NCI-H748 treated with DMSO at 0.1 percent for 48 hours (cell line): ENCODE data around the gene NMNAT2.
"Not testable (repeated sequence)": the region's sequence is repeated elsewhere in the genome, so short reads cannot be mapped to it uniquely, and the experiment has no call there.

Experiments
- DNase-seq: peaks from one replicate; lab custom pipeline; 2025; lab: John Stamatoyannopoulos, UW

NMNAT2 gene

DNA sequence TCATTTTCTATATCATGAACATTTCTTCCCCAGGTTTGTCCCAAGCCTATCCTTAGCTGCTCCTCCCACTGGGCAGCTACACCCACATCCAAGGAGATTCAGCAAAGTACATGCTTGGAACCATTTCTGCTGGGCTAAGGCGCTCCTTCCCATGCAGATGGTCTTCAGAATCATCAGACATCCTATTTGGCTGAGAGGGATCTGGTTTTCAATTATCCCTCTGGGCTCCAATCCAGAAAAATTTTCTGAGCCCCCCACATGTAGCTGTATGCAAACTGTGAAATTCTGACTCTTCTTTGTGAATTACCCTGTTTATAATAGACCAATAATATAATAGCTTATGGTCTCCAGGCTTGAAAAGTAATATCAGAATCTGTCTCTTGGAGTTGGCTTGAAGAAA, 132.9 kb downstream of the NMNAT2 start:
- no peak for DNase-seq

DNA sequence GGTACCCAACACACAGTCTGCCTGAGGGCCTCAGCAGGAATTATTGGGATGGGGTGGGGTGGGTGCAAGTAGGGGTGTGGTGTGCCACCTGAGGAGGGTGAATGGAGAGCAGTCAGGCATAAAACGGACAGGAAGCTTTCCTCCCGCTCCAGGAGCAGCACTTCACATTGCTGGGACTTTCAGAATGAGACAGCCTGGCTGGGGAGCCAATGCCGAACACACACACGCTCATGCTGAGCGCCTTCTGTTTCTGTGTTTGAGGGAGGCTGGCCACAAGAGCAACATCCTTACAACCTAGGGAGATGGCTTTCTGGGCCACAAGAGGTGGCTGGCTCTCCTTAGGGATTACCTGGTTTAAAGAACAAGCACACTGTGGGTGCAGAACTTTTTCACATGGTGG, 134.1 kb downstream of the NMNAT2 start:
- no peak for DNase-seq

DNA sequence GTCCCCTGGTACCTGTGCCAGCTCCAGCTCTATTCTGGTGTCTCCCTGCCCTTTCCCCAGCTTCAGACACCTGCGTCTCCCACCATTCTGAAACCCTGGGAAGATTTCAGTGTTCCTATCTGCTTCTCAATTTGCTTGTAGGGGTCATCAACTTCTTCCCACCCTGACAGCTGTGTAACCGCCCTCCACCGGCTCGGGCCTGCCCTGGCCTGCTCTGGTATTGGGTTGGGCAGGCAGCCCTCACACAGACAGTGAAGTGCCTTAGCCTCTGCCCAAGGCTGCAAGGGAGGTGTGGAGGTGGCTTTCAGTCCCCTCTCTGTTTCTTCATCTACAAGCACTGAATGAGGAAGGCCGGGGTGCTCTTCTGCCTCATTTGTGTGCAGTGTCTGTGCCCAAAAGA, 134.9 kb downstream of the NMNAT2 start:
- DNase-seq: no peak

DNA sequence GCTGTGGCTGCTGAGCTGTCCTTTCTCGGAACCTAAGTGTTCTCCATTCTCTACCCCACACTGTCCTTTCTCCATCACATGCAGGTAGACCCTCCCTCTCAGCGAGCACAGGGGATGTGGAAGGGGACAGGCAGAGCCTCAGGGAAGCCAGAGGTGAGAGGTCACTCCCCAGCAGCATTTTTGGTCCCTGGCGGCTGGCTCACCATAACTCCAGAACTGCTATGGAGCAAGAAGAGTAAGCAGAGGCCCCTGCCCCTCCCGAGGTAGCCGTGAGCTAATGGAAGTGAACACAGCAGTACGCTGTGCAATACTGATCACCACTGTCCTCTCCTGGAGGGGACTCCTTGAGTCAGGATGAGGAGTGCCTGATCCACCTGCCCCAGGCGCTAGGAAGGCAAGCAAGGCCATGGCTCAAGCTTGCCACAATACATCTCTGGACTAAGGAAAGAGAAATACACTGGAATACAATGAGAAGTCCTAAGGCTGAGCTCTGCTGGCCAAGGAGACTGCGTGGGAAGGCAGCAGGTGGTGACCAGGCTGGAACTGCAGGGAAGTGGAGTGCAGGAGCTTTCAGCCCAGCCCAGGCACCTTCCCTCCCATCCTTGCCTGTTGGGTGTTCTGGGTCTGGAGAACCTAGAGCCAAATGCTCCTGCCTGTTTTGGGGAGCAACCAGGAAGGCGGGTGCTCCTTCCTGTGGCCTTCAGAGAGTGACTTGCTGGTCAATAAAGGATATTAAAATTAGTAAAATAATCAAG, 135.9 kb downstream of the NMNAT2 start:
- no peak for DNase-seq

DNA sequence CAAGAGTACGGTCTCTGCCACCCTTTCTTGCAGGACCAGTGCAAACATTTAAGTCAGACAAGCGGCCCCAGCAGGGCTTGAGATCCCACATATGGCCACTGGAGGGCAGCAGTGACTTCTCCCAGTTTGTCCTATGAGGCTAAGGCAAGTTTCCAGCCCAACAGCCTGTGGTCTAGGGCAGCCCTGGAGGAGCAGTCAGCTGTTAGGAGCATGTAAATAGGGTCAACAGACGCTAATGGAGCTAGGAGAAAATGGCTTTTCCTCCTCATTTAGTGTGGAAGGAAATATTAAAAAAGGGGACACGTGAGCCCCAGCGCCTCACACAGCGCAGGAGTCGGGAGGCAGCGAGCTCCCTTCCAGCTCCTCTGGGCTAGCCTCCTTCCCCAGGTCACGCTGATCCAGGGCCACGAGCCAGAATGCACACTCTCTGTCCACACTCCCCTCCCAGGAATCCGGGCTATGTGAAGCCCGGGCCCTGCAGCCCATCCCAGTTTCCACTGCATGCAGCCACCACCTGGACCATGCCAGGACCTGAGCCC, 136.6 kb downstream of the NMNAT2 start:
- DNase-seq: peak; percentile 27

DNA sequence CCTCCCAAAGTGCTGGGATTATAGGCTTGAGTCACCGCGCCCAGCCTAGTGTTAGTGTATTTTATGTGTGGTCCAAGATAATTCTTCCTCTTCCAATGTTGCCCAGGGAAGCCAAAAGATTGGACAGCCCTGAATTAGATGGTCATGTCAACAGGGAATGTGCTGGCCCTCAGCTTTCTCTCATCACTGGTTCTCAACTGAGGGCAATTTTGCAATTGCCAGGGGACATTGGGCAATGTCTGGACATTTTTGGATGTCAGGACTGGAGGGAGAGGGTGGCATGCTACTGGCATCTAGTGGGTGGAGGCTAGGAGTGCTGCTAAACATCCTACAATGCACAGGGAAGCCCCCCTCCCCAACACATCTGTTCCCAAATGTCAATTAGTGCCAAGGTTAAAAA, 137.1 kb downstream of the NMNAT2 start:
- no peak for DNase-seq

DNA sequence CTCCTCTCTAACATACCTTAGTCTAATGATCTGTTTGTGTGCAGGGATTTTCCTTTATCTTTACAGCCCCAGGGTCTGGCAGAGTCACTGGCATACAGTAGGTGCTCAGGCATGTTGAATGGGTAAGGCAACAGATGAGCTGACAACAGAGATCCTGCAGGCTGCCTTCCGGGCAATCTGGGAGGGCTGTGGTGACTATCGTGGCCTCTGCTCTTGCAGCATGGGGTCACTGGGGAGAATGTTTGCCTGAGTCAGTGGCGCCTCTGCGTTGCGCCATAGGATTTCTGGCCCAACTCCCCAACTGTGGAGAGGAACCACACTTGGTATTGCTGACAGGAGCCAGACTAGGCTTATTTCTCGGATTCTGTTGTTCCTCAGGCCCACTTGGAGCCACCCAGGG, 138.3 kb downstream of the NMNAT2 start:
- DNase-seq: no peak

DNA sequence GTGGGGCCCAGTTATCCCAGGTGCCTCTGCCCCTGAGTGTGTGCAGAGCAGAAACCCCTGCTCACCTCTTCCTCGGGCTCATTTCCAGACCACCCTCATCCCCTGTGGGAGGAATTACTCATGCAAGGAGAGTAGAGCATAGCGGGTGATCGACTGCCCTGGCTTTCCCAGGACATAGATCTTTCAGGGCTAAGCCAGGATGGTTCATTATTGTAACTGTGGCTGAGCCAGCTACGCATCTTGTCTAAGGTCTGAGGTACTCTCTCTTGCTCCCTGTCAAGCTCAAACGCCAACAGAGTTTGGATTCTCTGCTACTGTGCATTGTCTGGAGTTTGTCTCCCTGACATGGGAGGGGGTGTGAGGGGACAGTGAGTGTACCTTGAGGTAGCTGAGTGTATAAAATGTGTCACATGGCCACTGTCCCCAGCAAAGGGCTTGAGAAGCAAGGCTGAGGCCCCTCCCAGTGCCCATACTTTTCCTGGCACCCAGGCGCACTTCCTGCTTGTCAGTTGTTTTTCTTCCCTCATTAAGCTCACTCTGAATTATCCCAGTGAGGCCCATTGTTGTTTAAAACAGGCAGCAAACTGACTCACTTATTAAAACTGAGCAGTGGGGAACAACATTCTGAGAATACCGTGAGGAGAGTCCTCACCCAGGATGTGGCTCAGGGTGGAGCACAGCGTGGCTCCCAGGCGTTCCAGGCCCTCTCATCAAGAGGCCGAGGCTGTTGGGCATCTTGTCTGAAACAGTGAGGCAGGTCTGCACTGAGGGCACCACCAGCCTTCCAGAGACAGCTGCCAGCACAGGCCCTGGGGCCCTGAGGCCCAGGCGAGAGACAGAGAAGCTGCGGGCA, 139.2 kb downstream of the NMNAT2 start:
- no peak for DNase-seq

DNA sequence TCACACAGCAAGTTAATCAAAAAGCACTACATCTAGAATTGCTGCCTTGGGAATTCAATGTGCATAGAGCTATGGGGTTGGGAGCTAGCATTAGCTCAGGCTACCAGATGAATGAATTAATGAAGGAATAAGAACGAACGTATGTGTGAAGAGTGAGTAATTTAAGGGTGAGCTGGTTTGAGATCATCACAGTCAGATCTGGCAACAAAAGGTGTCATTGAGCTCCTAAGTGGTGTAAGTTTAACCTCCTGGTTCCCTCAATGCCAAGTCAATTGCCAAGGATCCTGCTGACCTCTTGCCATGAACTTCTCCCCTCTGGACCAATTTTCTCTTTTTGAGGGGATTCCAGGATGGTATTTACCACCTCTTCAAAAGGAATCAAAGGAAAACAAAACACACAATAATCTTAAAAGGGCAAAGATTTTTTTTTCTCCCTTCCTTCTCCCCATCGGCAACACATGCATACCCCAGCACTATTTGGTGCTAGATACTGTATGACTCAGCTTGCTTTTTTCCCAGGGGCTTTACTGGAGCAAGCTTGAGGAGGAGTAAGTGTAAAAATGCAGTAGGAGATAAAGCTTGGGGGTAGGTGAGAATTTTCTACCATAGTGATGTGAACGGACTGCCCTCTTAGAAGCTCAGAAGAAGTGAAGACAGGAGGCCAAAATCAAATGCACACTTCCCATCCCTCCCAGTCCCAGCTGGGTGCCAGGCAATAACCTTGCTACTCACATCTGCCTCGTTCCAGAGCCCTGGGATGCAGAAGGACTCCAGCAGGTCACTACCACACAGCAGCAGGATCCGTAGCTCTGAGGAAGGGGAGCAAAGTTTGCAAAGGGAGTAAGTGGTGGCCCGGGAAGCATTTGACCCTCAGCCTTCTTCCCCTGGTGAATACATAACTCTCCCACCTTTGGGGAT, 140.1 kb downstream of the NMNAT2 start:
- DNase-seq: no peak

DNA sequence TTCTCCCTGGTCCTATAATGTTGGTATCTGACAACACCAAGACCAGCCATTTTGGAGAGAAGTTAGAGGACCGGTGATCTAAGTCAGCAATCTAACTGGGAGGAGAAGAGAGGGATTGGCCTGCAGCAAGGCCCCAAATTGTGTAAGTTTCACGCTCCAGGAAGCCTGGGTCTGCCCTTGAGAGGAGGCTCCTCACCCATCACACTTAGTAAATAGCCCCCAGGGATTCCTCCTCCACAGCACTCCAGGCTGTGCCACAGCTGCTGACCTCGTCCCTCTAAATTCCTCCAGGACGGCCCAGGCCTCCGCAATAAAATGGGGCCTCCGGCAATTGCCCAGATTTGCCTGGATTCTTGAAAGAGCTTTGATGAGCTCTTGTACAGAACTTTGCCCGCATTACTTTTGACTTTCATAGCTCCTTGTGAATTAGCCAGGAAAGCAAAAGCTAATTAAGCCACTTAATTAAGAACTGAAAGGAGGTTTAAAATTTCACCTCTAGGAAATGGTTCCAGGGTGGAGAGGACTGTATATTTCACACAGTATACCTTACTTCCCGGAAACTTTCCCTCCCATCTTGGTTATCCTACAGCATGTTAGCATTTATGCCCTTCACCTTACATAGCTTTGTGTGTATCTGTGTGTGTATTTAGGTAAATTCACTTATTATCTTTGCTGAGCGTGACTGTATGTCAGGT, 141.6 kb downstream of the NMNAT2 start:
- DNase-seq: no peak

DNA sequence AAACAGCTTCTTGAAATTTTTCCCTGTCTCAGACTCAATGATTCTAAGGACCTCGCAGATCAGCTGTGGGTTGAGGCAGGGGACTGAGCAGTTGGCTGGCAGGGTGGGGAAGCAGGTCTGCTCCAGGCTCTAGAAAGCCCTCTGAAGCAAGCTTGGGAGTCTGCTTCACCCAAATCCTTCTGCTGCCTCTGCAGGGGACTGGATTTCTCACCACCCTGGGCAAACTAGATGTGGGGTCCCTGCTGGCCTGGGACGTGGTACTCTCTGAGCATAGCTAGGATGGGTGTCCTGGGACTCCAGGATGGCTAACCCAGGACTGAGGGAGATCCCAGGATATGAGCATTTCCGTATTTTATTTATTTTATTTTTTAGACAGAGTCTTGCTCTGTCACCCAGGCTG, 142.9 kb downstream of the NMNAT2 start:
- DNase-seq: no peak

DNA sequence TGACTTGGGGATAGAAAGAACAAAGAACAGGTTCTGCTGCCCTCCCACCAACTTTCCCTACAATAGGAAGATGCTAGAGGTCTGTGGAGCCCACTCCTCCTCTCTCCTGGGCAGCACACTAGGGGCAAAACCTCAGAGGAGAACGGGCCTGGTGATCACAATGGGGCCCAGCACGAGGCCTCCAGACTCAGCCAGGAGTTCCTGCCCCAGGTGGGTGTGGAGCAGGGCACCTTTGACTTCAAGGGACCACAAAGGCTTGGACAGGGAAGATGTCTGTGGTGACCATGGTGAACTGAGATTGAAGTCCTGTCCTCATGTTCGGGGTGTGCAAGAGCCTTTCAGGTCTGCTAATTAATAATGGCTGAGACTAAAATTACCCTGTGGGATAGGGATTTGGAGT, 143.3 kb downstream of the NMNAT2 start:
- no peak for DNase-seq

DNA sequence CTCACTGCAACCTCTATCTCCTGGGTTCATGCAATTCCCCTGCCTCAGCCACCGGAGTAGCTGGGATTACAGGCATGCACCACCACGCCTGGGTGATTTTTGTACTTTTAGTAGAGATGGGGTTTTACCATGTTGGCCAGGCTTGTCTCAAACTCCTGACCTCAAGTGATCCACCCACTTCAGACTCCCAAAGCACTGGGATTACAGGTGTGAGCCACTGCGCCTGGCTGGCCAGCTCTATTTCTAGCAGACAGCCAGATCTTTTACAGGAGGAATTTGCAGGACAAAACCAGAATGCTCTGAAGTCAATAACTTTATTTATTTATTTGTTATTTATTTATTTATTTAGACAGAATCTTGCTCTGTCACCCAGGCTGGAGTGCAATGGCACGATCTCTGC, 144.2 kb downstream of the NMNAT2 start:
- not testable (repeated sequence) for DNase-seq

DNA sequence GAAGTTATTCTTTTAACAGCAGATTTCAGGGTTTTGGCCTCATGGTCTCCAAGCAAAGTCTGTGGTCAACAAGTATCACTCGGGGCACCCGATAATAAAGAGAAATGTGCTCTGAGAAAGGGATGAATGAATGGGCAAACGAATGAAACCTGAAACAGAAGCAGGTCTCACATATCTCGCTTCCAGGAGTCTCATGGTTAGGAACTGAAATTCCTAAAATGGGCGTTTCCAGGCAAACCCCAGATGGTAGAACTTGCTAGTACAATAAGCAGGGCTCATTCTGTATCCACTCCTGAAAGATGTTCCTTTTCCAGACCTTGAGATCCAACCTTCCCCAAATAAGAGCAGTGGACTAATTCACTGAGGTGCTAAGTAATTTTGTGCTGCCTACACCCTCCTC, 144.9 kb downstream of the NMNAT2 start:
- no peak for DNase-seq

DNA sequence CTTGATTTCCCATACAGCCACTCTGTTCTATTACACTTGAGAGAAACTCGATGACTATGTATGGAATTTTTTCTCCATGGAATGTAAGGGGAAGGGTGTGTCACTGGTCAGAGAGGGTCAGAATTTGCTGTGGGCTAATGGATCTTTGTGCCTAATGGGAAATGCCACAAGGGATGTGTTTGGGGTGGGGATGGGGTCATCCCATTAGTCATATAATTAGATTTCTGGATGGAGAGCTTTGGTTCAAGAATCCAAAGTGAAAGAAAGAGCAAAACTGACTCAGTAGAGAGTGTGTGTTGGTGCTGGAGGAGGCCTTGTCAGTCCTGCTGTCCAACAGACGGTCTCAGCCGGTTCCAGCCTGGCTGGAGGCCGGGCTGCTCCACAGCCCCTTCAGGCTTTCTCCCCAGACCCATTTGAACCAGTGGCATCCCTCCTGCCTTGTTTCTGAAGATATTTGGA, 145.8 kb downstream of the NMNAT2 start:
- DNase-seq: no peak

DNA sequence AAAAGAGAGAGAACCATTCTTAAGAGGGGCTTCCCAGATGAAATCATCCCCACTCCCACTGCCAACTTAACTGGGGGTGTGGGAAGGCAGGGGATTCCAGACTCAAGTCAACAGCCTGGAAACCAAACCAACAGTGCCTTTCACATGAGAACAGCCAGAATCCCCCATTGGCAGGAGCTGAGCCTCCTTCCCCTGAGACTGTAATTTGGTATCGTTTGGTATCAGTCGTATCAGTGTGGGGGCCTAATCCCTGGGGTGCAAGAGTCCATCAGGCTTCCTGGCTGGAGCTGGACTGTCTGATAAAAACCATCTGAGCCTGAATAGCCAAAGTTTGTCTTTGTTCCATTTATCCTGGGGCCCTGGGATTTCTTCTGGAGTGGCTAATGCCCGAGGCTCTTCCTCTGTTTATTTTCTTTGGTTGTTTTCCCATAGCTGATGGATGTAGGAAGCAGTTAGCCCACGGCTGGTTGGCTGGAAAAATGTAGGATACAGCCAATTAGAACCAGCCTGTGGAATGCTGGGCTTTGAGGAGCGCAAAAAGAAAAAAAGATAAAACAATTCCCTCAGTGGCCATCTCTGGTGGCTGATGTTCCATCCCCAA, 147.5 kb downstream of the NMNAT2 start:
- no peak for DNase-seq

DNA sequence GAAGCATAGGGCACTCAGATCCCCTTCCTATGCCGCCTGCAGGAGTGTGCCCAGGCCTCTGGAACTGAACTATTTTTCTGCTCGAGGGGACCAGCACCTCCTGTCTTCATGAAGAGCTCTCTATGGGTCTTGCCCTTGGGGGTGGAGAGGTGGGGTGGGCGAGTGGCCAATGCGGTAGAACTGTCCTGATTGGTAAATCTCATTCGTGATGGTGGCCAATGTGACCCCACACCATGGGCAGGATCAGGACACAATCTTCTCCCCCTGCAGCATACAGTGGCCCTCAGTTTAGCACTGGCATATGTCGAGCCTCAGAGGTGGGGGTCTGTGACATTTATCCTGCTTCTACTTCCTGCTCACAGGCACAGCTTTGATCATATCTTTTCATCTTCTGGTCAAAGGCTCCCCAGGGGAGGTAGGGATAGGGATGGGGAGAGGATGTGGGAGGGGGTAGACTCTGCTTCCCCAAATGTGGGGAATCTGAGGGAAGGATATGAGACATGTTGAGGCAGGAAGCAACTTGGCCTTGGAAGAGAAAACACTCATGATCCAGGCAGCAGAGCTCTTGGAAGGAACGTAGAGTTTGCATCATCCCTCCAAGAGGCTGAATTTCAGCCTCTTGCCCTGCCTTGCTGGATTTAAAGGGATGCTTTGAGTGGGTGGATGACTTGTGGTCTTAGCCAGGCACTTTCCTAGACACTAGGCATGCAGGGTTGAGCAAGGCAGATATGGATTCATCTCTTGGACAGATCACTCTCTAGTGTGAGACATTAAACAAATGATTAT, 150.3 kb downstream of the NMNAT2 start:
- DNase-seq: no peak

DNA sequence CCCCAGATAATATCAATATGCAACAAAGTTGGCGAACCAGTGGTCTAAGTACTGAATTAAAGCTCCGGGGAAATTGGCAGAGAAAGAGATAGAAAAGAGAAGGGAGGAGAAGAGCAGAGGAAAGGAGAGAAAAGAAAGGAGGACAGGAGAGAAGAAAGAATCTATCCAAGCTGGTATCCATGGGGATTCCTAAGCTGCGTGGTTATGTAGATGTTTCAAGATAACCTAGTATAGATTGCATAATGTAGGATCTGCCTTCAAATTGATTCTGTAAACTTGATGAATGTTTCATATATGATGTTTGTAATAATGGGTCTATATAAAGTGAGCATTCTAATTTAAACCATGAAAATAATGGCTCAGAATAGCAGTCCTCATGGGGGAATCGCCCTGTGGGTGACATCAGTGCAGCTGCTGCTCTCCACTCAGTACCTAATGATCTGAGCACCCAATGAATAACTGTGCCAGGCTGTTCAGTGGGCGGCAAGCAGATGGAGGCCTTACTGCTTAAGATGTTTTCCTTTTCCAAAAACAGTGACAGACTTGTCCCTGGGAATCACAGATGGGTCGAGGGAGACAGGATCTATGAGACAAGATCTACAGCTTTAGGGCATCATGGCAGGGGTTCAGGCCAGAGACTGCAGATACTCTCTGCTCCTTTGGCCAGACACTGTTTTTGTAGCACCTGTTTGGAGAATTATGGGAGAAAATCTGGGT, 154.1 kb downstream of the NMNAT2 start:
- DNase-seq: no peak

DNA sequence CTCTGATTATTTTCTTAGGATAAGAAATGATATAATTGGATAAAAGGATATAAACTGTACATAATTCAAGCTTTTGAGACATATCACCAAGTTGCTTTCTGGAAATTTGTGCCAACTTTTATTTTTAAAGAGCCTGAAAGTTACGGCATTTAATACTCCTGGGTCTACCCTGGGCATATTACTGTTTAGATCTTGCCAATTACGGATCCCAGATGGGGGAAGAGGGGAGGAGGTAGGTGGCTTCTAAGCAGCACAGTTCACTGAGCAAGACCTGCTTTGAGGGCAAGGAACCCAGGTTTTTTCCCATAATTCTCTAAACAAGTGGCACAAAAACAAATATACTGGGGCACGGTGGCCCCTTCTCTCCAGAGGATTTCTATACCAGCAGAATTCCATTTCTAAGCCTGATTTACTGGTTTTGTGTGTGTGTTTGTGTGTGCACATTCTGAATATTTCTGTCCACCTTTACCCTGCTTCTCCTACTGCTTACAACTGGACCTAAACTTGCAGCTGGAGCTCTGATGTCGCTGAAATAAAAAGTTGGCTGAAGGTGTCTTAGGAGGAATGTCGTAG, 155.5 kb downstream of the NMNAT2 start:
- DNase-seq: no peak
